Ovary (tissue), 3 donors: ENCODE data around the gene LCOR.

ENCODE experiments used
- EP300 ChIP-seq: sonication (generic); formaldehyde crosslinking; IDR thresholded peaks from one replicate; pipeline ENCODE4 v1.6.1; 2017; ENCODE audit warnings: antibody characterized with exemption
- POLR2A ChIP-seq: fragments of 450-650 bp; IDR thresholded peaks from one replicate; pipeline ENCODE4 v1.6.1; 2017; ENCODE audit warnings: antibody characterized with exemption, mild to moderate bottlenecking, moderate library complexity
- TF ChIP-seq, protein P1 (sequence below), 3 donors: fragments of 450-650 bp in 2 of 3; fragments of 200-600 bp in 1 of 3; IDR thresholded peaks; one replicate each; pipeline versions ENCODE4 v1.5.1 to v1.8.0; 2016 to 2022; ENCODE audit warnings: antibody characterized with exemption in 3 of 3, mild to moderate bottlenecking in 1 of 3
- donor health status: DM: no; HTN: no; CAD: no.

DNA sequence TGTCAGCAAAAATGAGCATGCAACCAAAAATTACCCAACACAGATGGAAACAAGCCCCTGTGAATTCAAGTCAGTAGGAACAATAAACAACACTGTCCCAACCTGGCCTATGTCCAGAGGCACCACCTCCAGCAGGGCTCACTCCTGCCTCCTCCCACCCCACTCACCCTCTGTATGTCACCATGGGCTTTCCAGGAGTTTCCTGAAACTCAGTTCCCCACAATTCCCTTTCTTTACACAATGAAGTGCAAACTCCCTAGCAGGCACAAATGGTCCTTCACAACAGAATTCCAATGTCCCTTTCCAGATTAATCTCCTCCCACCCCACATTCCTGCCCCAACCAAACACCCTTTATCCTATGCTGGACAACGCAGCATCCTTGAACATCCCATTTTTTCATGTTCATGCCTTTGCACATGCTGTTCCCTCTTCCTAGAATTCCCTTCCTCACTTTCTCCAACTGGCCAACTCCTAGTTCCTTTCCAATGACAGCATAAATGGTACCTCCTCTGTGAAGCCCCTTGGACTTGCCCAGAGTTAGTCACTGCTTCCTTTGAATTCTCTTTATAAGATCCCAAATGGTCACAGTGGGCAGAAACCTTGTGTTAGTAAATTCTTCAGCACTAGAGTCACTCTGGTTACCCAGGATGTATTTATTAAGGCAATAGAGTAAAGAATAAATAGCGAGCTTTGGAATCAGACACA lies 196.2 kb downstream of the LCOR start:
- TF ChIP-seq, protein P1, sequence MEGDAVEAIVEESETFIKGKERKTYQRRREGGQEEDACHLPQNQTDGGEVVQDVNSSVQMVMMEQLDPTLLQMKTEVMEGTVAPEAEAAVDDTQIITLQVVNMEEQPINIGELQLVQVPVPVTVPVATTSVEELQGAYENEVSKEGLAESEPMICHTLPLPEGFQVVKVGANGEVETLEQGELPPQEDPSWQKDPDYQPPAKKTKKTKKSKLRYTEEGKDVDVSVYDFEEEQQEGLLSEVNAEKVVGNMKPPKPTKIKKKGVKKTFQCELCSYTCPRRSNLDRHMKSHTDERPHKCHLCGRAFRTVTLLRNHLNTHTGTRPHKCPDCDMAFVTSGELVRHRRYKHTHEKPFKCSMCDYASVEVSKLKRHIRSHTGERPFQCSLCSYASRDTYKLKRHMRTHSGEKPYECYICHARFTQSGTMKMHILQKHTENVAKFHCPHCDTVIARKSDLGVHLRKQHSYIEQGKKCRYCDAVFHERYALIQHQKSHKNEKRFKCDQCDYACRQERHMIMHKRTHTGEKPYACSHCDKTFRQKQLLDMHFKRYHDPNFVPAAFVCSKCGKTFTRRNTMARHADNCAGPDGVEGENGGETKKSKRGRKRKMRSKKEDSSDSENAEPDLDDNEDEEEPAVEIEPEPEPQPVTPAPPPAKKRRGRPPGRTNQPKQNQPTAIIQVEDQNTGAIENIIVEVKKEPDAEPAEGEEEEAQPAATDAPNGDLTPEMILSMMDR (IDR thresholded peaks at IDR 0.05): no peak
- TF ChIP-seq POLR2A (no peak), EP300 (no peak)
